ENCODE measurements around the gene HLCS.

Gene HLCS

DNA sequence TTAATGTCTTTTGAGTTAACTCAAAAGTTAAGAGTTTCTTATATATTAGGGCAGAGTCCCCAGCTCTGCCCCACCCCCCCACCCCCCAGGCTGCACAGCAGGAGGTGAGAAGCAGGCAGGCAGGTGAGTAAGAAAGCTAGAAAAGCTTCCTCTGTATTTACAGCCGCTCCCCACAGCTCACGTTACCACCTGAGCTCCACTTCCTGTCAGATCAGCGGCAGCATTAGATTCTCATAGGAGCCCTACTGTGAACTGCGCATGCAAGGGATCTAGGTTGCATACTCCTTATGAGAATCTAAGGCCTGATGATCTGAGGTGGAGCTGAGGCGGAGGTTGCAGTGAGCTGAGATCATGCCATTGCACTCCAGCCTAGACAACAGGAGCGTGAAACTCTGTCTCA, 185.6 kb downstream of the HLCS start:
- DNase-seq (ENCODE audit: low read depth, low spot score) = no peak

DNA sequence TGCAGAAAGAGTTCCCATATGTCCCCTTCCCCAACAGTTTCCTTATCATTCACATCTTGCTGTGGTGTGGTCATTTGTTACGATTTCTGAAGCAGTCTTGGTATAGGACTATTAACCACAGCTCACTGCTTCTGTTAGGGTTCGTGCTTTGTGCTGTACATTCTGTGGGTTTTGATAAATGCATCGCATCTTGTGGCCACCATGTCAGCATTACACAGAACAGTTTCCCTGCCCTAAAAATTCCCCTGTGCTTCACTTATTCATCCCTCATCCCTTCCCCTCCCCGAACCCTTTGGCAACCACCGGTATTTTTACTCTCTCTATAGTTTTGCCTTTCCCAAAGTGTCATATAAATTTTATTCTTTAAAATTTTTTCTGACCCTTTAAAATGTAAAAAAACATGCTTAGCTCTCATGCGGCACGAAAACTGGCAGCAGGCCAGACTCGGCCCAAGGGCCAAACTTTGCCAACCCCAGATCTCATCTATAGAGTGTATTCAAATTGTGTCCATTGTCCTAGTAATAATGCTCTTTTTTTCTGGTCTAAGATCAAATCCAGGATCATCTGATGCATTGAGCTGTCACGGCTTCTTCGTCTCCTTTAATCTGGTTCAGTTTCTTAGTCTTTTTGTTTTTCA, 189.4 kb downstream of the HLCS start:
- DNase-seq (ENCODE audit: low read depth, low spot score) = no peak

DNA sequence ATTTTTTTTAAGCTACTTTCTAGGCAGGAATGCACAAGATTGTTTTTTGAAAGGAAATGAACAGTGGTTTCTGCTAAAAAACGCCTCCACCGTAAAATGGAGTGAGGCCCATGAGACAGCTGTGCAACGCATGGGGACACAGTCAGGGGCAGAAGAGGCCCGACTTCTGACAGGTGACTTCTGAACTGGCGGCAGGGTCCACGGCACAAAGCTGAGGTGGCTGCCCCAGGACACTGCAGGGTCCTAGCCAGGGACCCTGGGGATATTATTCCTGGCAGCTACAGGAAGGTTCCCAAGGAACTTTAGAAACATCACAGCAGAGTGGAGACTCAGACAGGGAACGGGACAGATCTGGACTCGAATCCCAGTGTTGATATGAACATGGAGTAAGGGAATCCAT, 192.5 kb downstream of the HLCS start:
- DNase-seq (ENCODE audit: low read depth, low spot score) = no peak

GRCh38 chr21:36773117-36773516, 193.4 kb downstream of the HLCS start:
- DNase-seq (ENCODE audit: low read depth, low spot score) = no peak

- DNase-seq (ENCODE audit: low read depth, low spot score) = no peak
These were observed 197.2 kb downstream of the HLCS start for GRCh38 chr21:36769051-36769839.

DNA sequence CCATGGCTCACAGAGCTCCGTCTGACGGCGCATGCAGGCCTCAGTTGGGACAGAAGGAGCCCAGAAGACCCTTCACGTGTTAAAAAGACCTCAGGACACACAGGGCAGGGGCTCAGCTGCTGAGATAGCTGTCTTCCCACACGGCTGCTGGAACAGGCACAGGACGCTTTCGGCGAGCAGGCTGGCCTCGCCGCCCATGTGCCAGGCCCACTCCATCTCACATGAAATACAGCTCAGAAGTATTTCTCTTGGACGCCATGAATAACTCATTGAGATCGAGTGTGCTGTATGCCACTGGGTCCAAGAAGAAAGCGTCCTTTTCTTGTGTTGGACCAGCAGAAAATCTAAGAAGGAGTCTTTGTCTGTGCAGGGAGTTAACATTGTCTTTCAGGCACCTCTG, 198.0 kb downstream of the HLCS start:
- DNase-seq (ENCODE audit: low read depth, low spot score) = no peak

DNA sequence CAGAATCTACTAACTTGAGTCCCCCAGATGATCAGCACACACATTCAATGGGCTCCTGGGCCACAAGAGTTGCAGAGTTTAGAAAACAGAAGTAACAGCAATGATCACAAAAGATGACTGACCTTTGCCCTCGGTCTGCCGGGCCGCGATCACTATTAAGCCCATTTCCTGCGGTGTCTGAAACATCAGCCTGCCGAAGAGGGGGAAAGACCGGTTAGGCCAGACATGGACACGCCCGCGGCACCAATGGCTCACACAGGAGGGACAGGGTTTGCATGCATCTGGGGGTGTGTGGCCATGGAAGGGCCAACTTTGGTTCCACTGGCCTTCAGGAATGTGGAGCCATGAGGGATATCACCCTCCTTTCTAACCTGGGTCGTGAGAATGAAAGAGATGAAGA, 199.4 kb downstream of the HLCS start:
- no peak for DNase-seq (ENCODE audit: low read depth, low spot score)

- no peak for DNase-seq (ENCODE audit: low read depth, low spot score)
These were observed 200.0 kb downstream of the HLCS start for GRCh38 chr21:36766511-36766910.

DNA sequence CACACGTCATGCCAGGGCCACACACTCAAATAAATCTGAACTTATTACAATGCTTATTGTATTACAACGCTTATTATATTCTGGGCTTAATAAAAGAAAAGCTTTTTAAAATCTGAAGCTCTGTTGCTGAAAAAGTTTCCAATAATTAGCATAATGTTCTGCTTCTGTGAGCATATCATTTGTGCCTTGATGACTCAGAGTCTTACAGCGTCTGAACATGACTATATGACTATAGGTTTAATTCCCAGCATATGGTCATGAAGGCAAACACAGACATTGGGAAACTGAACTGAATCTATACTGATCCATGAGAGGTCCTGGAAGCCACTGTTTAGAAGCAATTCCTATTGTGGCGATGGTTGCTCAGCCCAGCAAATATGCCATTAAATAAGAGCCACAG, 201.2 kb downstream of the HLCS start:
- no peak for DNase-seq (ENCODE audit: low read depth, low spot score)

GRCh38 chr21:36763305-36763704, 203.2 kb downstream of the HLCS start:
- no peak for DNase-seq (ENCODE audit: low read depth, low spot score)

DNA sequence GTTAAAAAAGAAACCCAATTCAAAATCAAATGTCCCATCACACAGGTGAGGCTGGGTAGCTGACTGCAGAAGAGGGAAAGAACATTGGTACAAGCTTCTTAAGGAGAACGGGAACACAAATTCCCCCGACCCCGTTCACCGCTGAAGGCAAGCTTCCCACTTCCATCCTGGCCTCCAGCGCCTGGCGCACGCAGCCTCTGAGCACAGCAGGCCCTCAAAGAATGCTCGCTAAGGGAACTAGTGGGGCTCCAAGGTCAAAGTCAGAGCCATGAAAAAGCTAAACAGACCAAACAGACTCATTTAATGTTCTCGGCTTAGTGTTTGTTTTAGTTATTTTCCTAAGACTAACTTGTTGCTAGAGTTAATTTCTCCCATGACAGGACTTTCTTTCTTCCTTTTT, 203.8 kb downstream of the HLCS start:
- no peak for DNase-seq (ENCODE audit: low read depth, low spot score)

DNA sequence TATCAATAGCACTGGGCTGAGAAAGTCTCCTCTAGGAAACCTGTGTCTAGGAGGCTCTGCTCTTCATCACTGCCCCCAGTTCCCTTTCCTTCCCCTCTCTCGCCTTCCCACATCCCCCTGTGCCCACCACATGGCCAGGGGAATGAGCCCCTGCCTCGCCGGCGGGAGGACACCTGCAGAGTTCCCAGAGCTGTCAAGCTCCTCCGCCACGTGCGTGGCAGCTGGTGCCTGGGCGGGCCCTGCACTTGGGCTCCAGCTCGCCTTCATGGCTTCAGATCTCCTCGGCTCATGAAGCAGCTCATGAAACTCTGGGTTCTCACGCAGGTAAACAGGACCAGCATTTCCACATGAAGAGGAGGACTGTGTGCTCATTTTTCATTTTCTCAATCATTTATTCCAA, 204.8 kb downstream of the HLCS start:
- no peak for DNase-seq (ENCODE audit: low read depth, low spot score)

DNA sequence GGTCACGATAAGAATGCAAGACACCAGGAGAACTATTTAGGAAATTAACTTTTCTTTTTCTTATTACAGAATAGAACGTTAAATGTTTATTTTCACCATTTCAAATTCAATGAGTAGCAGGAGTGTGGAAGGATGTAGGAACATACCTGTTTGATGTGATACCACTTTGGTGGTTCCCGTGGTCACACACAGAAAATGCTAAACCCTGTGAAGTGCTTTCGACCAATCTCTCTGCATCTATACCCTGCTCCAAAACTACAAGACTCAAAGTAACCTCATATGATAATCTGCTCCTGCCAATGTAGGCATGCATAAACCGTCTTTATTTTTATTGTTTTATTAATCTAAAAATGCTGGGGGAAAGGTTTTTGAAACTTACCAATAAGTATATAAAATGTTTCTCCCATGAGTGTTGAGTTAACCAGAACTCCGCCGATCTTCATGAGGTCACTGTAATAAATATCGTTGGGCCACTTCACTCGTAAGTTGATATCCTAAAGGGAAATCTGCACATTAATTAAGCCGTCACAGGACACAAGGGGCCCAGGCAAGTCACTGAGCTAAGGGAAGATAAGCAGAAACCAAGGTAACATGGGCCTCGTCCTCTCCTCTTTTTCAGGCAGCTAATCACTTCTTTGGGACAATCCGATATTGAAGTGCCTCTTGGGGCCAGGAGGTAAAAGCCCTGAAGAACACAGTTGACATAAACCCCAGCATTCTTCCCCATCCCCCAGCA, 207.0 kb downstream of the HLCS start:
- DNase-seq (ENCODE audit: low read depth, low spot score) = no peak

GRCh38 chr21:36757196-36757595, 209.3 kb downstream of the HLCS start:
- DNase-seq (ENCODE audit: low read depth, low spot score) = no peak

DNA sequence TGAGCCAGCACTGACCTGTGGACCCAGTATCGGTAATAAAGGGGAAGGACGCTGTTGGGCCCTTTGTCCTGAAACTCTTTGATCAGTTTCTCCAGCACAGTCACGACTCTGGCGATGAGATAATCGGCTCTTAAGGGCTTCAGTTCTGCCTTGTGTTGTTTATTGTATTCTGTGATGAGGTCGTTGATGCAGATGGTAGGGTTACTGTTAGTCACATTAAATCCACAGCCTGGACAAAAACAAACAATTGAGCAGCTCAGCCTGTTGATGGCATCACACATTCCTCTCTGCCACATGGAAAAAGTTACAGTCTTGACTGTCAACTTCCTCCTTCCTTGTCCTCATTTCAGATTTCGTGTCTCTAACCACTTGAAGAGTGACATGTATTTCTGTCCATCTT, 209.9 kb downstream of the HLCS start:
- DNase-seq (ENCODE audit: low read depth, low spot score) = no peak

GRCh38 chr21:36754241-36754898, 212.1 kb downstream of the HLCS start:
- DNase-seq (ENCODE audit: low read depth, low spot score) = no peak

GRCh38 chr21:36753556-36753955, 212.9 kb downstream of the HLCS start:
- no peak for DNase-seq (ENCODE audit: low read depth, low spot score)

DNA sequence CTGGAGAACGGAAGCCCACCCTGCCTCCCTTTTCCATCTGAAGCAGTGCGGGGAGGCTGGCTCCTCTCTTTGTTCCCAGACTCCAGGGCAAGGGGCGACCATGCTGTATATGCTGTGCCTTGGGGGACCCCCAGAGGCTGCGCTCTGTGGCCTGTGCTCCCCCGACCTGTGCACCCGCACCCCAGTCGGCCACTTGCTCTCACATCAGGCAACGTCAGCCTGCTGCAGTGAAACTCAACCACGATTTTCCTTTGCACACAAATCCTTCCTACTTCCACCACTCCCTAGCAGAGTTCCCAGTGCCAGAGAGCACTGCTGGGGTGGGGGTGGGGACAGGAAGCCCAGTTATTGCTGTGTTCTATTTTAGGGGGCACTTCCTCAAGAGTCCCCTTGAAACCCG, 215.1 kb downstream of the HLCS start:
- no peak for DNase-seq (ENCODE audit: low read depth, low spot score)

DNA sequence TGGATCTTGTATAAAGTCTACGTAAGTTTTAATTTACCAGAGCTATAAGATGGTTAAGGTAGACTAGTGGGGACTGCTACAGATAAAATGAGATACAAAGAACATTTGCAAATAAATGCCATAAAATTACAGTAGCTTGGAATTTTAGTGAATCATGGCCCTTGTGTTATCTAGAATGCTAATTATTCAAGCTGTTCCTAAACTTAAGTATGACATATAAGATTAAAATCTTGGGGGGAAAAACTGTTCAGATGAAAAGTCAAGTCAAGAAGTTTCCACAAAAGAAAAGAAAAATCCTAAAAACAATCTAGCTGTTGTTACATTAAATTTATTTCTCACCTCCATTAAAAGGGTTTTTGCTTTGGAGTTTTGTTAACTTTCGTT, 215.9 kb downstream of the HLCS start:
- DNase-seq (ENCODE audit: low read depth, low spot score) = no peak

DNA sequence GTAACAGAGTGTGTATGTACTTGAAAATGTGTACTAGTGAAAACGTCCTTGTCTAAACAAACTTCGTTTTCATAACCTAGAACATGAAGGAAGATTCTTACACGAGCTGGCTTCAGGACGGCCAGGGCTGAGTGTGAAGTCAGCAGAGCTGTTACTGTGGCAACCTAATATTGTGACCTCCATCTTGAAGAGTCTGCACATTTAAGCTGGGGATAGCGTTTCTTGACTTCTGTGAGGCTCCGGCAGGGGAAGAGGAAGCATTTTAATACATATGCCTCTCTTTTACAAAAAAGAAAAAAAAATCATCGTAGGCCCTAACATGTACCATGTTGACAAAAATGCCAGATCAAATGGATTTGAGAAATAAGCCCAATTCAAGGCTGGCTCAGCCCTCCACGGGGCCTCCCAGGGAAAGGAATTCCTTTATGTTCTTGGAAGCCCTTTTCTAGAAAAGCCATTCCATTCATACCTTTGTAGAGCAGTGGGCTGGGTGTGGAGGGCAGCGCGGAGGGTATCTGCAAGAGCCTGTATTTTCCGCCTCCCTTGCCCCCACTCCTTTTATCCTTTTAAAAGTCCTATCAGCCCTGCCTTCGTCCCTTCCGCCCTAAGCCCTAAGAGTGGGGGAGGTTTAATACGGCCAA, 216.4 kb downstream of the HLCS start:
- peak; percentile 79 for DNase-seq (ENCODE audit: low read depth, low spot score)

GRCh38 chr21:36747815-36748383, 218.6 kb downstream of the HLCS start:
- DNase-seq (ENCODE audit: low read depth, low spot score) = no peak
